Tibial artery (tissue), 4 donors: ENCODE measurements around the gene LRATD1.

Experiments used
- DNase-seq, 2 donors: peaks; one replicate each; pipeline ENCODE4 v3.0.0-alpha.2; 2019
- H3K27ac ChIP-seq, 2 donors: fragments of 200-600 bp; sonication (generic) in 1 of 2; 1 replicate in 1 of 2; 2 replicates in 1 of 2; pipeline ENCODE4 v1.5.1; 2018 to 2019; ENCODE audit warnings: mild to moderate bottlenecking in 1 of 2
- H3K27me3 ChIP-seq, 2 donors: fragments of 200-600 bp; sonication (generic) in 1 of 2; one replicate each; pipeline versions ENCODE4 v1.5.1 to v1.6.0; 2016 to 2019
- H3K36me3 ChIP-seq, 3 donors: fragments of 200-600 bp; sonication (generic) in 2 of 3; one replicate each; pipeline ENCODE4 v1.5.1; 2016 to 2019; ENCODE audit warnings: mild to moderate bottlenecking in 2 of 3
- H3K4me1 ChIP-seq, 4 donors: fragments of 200-600 bp; sonication (generic) in 2 of 4; 1 replicate in 3 of 4; 2 replicates in 1 of 4; pipeline ENCODE4 v1.5.1; 2016 to 2019
- H3K4me3 ChIP-seq, 2 donors: fragments of 200-600 bp; sonication (generic) in 1 of 2; 1 replicate in 1 of 2; 2 replicates in 1 of 2; pipeline ENCODE4 v1.5.1; 2018 to 2019; ENCODE audit warnings: mild to moderate bottlenecking in 2 of 2
- H3K9me3 ChIP-seq, 3 donors: fragments of 200-600 bp; sonication (generic) in 1 of 3; one replicate each; pipeline ENCODE4 v1.5.1; 2016 to 2019
- intact Hi-C: fragments of 100-400 bp; cut with DNase I; formaldehyde crosslinking; loops from one replicate; pipeline ENCODE4 v1.15.0; 2023; ENCODE audit warnings: low total_unique reads
- TF ChIP-seq, protein P1 (sequence below), 2 experiments: fragments of 200-600 bp in 1 of 2; fragments of 450-650 bp in 1 of 2; IDR thresholded peaks; one replicate each; pipeline ENCODE4 v1.5.1; 2017 to 2019; ENCODE audit warnings: antibody characterized with exemption in 2 of 2, mild to moderate bottlenecking in 1 of 2, moderate library complexity in 1 of 2

Gene LRATD1

GRCh38 chr2:14681608-14682007 lies 49.1 kb downstream of the LRATD1 start:
- H3K4me1 ChIP-seq, result no peaks in the 10 kb centered on the region
- H3K4me3 ChIP-seq, result no peak overlapping the region
- H3K9me3 ChIP-seq, result no peaks in the 10 kb centered on the region
- H3K36me3 ChIP-seq, result no peaks in the 10 kb centered on the region
- H3K27me3 ChIP-seq, result no peaks in the 10 kb centered on the region
- intact Hi-C loops, result no loop called here
- DNase-seq, result no peak
- no peak overlapping the region for H3K27ac ChIP-seq
- TF ChIP-seq, protein P1, sequence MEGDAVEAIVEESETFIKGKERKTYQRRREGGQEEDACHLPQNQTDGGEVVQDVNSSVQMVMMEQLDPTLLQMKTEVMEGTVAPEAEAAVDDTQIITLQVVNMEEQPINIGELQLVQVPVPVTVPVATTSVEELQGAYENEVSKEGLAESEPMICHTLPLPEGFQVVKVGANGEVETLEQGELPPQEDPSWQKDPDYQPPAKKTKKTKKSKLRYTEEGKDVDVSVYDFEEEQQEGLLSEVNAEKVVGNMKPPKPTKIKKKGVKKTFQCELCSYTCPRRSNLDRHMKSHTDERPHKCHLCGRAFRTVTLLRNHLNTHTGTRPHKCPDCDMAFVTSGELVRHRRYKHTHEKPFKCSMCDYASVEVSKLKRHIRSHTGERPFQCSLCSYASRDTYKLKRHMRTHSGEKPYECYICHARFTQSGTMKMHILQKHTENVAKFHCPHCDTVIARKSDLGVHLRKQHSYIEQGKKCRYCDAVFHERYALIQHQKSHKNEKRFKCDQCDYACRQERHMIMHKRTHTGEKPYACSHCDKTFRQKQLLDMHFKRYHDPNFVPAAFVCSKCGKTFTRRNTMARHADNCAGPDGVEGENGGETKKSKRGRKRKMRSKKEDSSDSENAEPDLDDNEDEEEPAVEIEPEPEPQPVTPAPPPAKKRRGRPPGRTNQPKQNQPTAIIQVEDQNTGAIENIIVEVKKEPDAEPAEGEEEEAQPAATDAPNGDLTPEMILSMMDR (IDR thresholded peaks at IDR 0.05), result no peak
